Astrocyte (in vitro differentiated cells and primary cell): Measurements from ENCODE around the gene LYPD6B.

ENCODE experiments used
- EZH2 ChIP-seq: IDR thresholded peaks from 2 replicates; pipeline ENCODE4 v1.6.1; 2012; ENCODE audit warnings: mild to moderate bottlenecking, low read length, inconsistent platforms; ENCODE audit not compliant: insufficient read depth
- TF ChIP-seq, protein P1 (sequence below): IDR thresholded peaks from 2 replicates; pipeline ENCODE4 v1.5.1; 2011; ENCODE audit warnings: low read depth, mild to moderate bottlenecking, inconsistent platforms, low read length, moderate library complexity; ENCODE audit not compliant: insufficient read depth

DNA sequence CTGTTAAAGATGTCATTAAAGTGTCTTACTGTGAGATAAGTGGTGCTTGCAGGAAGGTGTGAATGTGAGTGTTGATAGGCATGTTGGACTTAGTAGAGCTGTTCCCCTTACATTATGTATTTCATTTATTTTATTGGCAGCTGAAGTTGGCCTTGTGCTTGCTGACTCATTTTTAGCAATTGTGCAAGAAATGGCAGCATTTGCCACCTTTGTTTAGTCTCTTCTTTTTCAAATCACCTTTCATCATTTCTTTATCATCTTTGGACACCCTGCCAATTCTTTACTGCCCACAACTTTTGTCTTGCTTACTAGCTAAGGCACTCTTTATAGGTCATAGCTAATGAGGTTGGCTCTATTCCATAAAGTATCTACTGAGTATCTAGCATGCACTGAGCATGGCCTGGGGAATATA, 161.6 kb downstream of the LYPD6B start:
- TF ChIP-seq, protein P1, sequence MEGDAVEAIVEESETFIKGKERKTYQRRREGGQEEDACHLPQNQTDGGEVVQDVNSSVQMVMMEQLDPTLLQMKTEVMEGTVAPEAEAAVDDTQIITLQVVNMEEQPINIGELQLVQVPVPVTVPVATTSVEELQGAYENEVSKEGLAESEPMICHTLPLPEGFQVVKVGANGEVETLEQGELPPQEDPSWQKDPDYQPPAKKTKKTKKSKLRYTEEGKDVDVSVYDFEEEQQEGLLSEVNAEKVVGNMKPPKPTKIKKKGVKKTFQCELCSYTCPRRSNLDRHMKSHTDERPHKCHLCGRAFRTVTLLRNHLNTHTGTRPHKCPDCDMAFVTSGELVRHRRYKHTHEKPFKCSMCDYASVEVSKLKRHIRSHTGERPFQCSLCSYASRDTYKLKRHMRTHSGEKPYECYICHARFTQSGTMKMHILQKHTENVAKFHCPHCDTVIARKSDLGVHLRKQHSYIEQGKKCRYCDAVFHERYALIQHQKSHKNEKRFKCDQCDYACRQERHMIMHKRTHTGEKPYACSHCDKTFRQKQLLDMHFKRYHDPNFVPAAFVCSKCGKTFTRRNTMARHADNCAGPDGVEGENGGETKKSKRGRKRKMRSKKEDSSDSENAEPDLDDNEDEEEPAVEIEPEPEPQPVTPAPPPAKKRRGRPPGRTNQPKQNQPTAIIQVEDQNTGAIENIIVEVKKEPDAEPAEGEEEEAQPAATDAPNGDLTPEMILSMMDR, result no peak
- TF ChIP-seq EZH2, result no peak
